Measurements from ENCODE around the gene DYNC2H1.

DYNC2H1 gene

GRCh38 chr11:103147627-103148026 lies 38.4 kb downstream of the DYNC2H1 start:
- no peak for DNase-seq

- no peak for DNase-seq
Measured at GRCh38 chr11:103157542-103157941, 48.3 kb downstream of the DYNC2H1 start.

GRCh38 chr11:103164093-103164796 lies 55.0 kb downstream of the DYNC2H1 start:
- no peak for DNase-seq

- DNase-seq, result no peak
Measured at GRCh38 chr11:103167166-103167565, 57.9 kb downstream of the DYNC2H1 start.

- DNase-seq, result no peak
Measured at GRCh38 chr11:103170865-103171264, 61.6 kb downstream of the DYNC2H1 start.

- no peak for DNase-seq
Measured at GRCh38 chr11:103175461-103176129, 66.4 kb downstream of the DYNC2H1 start.

GRCh38 chr11:103183981-103184611 lies 74.9 kb downstream of the DYNC2H1 start:
- DNase-seq, result no peak

GRCh38 chr11:103202048-103202651 lies 92.9 kb downstream of the DYNC2H1 start:
- peak; percentile 63 for DNase-seq

GRCh38 chr11:103210543-103210942 lies 101.3 kb downstream of the DYNC2H1 start:
- no peak for DNase-seq

GRCh38 chr11:103215812-103216211 lies 106.6 kb downstream of the DYNC2H1 start:
- no peak for DNase-seq

- no peak for DNase-seq
Measured at GRCh38 chr11:103220133-103220532, 110.9 kb downstream of the DYNC2H1 start.

- no peak for DNase-seq
Measured at GRCh38 chr11:103222806-103223205, 113.6 kb downstream of the DYNC2H1 start.

- DNase-seq, result no peak
Measured at GRCh38 chr11:103228807-103229206, 119.6 kb downstream of the DYNC2H1 start.

GRCh38 chr11:103234974-103235373 lies 125.7 kb downstream of the DYNC2H1 start:
- DNase-seq, result no peak

- DNase-seq, result no peak
Measured at GRCh38 chr11:103241574-103241973, 132.3 kb downstream of the DYNC2H1 start.

GRCh38 chr11:103254123-103254522 lies 144.9 kb downstream of the DYNC2H1 start:
- DNase-seq, result no peak

GRCh38 chr11:103257360-103257759 lies 148.1 kb downstream of the DYNC2H1 start:
- peak; percentile 15 for DNase-seq

- DNase-seq, result no peak
Measured at GRCh38 chr11:103266167-103266831, 157.1 kb downstream of the DYNC2H1 start.

- DNase-seq, result no peak
Measured at GRCh38 chr11:103272876-103273275, 163.7 kb downstream of the DYNC2H1 start.

GRCh38 chr11:103274025-103274424 lies 164.8 kb downstream of the DYNC2H1 start:
- no peak for DNase-seq

- DNase-seq, result no peak
Measured at GRCh38 chr11:103279821-103280220, 170.6 kb downstream of the DYNC2H1 start.

GRCh38 chr11:103281301-103281700 lies 172.1 kb downstream of the DYNC2H1 start:
- DNase-seq, result no peak

- no peak for DNase-seq
Measured at GRCh38 chr11:103284260-103284659, 175.0 kb downstream of the DYNC2H1 start.

Measured in hematopoietic multipotent progenitor cell treated with erythropoietin and hydrocortisone succinate and interleukin-3 and kit ligand, for 4 days (in vitro differentiated cells).